GM19351 (cell line): ENCODE measurements around the gene CDYL.

Source experiments
- ATAC-seq: cut with Tn5 transposase; IDR thresholded peaks from one replicate; pipeline ENCODE4 v1.9.1; 2021; ENCODE audit warnings: mild to moderate bottlenecking, moderate library complexity; ENCODE audit not compliant: unreplicated experiment

Gene CDYL

GRCh38 chr6:4774296-4774695 is 1.9 kb upstream of the CDYL start:
- no peak for ATAC-seq

GRCh38 chr6:4774715-4775493 is 1.3 kb upstream of the CDYL start:
- ATAC-seq: no peak

- peak; percentile 38 for ATAC-seq
These were observed 592 bp upstream of the CDYL start for GRCh38 chr6:4775494-4776130.

- peak; percentile 15 for ATAC-seq
These were observed 539 bp downstream of the CDYL start for GRCh38 chr6:4776493-4777393.

- no peak for ATAC-seq
These were observed 1.3 kb downstream of the CDYL start for GRCh38 chr6:4777394-4777935.

GRCh38 chr6:4778086-4778485 is 1.9 kb downstream of the CDYL start:
- ATAC-seq: no peak

GRCh38 chr6:4780360-4780812 is 4.2 kb downstream of the CDYL start:
- no peak for ATAC-seq

GRCh38 chr6:4781426-4781825 is 5.2 kb downstream of the CDYL start:
- ATAC-seq: no peak

- ATAC-seq: no peak
These were observed 5.9 kb downstream of the CDYL start for GRCh38 chr6:4781967-4782575.

- ATAC-seq: no peak
These were observed 10.8 kb downstream of the CDYL start for GRCh38 chr6:4786996-4787395.

GRCh38 chr6:4788482-4788881 is 12.3 kb downstream of the CDYL start:
- ATAC-seq: no peak

GRCh38 chr6:4788953-4789584 is 12.9 kb downstream of the CDYL start:
- ATAC-seq: peak; percentile 96

- no peak for ATAC-seq
These were observed 14.1 kb downstream of the CDYL start for GRCh38 chr6:4790158-4790899.

GRCh38 chr6:4794140-4794707 is 18.0 kb downstream of the CDYL start:
- no peak for ATAC-seq

GRCh38 chr6:4797587-4797986 is 21.4 kb downstream of the CDYL start:
- ATAC-seq: no peak

- ATAC-seq: no peak
These were observed 23.7 kb downstream of the CDYL start for GRCh38 chr6:4799912-4800311.

GRCh38 chr6:4800662-4801061 is 24.5 kb downstream of the CDYL start:
- no peak for ATAC-seq

GRCh38 chr6:4801491-4802110 is 25.4 kb downstream of the CDYL start:
- ATAC-seq: peak; percentile 62
